VCaP (cell line): Measurements from ENCODE around the gene NFKB1.

ENCODE experiments used
- H3K27ac ChIP-seq: fragments of 450-650 bp; 2 replicates; pipeline ENCODE4 v1.5.1; 2017
- CTCF ChIP-seq: fragments of 450-650 bp; conservative IDR thresholded peaks from 2 replicates; pipeline ENCODE4 v1.5.1; 2017; ENCODE audit warnings: mild to moderate bottlenecking, moderate library complexity

The NFKB1 gene

GRCh38 chr4:102640669-102641068 is 139.5 kb downstream of the NFKB1 start:
- TF ChIP-seq CTCF, result no peak
- no peak overlapping the region for H3K27ac ChIP-seq

GRCh38 chr4:102641793-102642192 is 140.6 kb downstream of the NFKB1 start:
- TF ChIP-seq CTCF, result no peak
- no peak overlapping the region for H3K27ac ChIP-seq

- no peak overlapping the region for H3K27ac ChIP-seq
- no peak for TF ChIP-seq CTCF
Measured at GRCh38 chr4:102642631-102643298, 141.6 kb downstream of the NFKB1 start.

GRCh38 chr4:102647117-102647516 is 146.0 kb downstream of the NFKB1 start:
- TF ChIP-seq CTCF, result no peak
- H3K27ac ChIP-seq, result no peak overlapping the region

- no peak for TF ChIP-seq CTCF
- H3K27ac ChIP-seq, result no peak overlapping the region
Measured at GRCh38 chr4:102657206-102657605, 156.0 kb downstream of the NFKB1 start.

- TF ChIP-seq CTCF, result no peak
- H3K27ac ChIP-seq, result no peak overlapping the region
Measured at GRCh38 chr4:102663073-102663472, 161.9 kb downstream of the NFKB1 start.

- H3K27ac ChIP-seq, result no peak overlapping the region
- TF ChIP-seq CTCF, result no peak
Measured at GRCh38 chr4:102665527-102665926, 164.4 kb downstream of the NFKB1 start.
